ENCODE data around the gene PYGM.

PYGM gene

DNA sequence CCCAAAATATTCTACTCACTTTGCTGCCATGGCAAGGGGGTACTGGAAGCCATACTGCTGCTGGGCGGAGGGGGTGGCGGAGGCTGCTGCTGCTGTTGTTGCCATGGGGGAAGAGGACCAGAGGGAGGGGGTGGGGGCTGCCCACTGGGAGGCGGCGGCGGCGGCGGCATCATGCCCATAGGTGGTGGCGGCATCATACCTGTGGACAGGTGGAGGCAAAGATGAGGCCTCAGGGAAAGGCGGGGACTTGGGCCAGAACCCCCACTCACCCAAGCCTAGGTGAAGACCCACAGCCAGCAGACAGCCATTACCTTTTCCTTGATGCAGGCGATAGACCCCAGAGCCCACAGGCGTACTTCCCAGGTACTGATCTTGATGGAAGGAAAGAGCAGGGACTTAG lies 7.1 kb upstream of the PYGM start:
- no peak for DNase-seq

DNA sequence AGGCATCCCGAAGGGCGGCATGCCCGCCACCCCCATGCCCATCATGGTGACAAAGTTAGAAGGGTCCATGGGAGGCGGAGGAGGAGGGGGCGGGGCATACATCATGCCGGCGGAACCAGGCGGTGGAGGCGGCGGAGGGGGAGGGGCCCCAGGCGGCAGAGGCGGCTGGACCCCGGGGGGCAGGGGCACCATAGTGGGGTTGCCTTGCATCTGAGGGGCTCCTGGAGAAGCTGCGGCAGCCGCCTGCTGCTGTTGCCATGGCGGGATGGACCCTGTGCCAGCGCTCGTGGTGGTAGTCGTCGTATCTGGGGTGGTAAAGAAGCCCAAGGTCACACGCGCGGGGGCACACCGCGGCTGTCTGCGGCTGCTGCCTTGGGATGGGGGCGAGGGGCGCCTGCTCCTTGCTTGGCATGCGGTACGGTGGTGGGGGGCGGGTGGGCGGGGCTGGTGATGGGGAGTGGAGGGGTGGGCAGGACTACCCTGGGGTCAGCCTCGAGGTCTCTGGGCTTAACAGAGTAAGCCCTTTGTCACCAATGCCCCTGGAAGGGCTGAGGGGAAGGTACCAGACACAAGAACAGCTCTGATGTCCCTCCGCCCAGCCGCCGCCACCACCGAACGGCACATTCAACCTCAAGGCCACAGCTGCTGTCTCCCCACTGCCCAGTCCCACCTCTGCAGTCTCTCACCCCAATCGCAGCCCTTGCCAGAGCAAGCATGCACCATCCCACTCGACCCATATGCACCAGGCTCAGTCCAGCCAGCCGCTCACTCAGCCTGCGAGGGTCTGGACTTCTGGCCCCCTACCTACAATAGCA lies 6.3 kb upstream of the PYGM start:
- no peak for DNase-seq

DNA sequence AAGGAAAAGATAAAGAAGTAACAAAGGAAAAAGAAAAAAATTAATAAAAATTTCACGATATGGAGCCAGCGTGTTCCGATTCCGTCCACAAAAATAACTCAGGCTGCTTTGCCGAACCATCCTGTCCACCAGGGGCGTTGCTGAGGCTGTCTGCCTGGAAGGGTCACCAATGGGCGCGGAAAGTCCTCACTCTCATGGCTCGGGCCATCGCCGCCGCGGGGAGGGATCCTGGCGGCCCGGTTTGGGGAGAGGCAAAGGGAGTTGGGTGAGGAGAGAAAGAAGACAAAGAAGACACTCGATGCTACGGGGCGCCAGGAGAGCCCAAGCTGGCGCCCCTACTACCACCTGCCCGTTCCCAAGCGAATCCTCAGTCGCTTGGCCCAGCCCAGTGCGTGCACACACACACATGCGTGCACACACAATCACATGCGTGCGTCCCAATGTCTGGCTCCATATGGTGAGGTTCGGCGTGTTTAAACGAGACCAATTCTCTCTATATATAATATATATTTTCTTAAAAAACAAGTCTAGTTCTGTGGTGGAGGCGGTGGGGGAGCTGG lies 5.6 kb upstream of the PYGM start:
- no peak for DNase-seq

DNA sequence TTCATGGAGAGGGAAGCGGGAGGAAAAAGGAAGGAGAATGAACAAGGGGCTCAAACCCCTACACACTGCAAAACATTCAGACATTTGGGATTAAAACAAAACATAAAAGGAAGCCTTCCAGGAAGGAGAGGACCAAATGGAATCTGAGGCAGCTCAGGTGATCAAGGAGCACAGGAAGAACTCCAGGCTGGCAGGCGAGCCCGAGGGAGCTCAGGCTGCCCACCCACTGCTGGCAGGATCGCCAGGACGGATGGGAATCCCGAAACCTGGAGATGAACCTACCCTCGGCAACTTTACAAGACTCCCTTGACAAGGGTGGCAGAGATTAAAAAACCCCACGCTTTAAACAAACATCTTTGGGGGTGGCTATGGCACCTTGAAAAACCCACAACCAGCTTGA lies 5.0 kb upstream of the PYGM start:
- DNase-seq, result no peak

DNA sequence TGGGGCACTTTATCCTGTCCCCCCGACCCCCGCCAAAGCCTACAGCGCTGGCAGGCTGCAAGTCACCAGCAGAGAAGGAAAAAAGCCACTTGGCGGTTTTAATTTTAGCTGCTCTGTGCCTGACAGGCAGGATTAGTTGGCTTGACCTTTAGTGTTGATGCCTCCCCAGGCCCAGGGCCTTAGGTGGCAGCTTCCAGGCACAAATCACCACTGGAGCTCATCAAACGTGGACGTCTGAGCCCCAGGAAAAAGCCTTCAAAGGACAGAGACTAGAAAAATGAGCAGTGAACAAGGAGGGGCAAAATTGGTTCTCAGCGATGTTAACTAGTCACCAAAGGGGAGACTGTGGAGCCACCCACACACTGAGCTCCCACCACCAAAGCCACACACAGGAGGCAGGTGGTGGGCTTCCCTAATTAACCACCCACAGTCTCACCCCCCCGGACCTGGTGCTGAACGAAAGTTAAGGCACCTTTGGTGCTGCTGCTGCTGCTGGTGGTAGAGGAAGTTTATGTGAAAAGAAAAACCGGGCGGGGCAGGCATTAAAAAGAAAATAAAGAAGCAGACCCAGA lies 4.4 kb upstream of the PYGM start:
- DNase-seq, result no peak

DNA sequence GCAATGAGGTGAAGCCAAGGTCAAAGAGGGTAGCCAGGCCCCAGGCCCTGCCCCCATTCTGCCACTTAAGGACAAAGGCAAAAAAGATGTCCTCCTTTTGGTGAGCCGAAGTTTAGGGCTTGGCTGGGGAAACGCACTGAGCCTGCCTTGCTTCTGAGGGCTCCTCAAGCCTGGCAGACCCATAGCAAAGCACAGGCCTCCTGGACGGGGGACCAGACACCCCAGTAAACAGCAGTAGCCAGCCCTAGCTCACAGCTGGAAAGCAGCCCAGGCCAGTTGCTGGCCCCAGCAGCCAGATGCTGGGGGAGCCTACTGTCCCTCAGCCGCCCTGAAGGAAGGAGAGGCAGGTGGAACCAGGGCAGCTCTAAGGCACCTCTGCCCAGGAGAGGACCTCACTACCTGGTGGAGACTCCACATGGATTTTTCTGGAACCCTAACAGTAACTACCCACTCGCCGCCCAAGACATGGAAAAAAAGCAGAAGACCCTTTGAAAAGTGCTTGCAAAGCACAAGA lies 3.8 kb upstream of the PYGM start:
- no peak for DNase-seq

DNA sequence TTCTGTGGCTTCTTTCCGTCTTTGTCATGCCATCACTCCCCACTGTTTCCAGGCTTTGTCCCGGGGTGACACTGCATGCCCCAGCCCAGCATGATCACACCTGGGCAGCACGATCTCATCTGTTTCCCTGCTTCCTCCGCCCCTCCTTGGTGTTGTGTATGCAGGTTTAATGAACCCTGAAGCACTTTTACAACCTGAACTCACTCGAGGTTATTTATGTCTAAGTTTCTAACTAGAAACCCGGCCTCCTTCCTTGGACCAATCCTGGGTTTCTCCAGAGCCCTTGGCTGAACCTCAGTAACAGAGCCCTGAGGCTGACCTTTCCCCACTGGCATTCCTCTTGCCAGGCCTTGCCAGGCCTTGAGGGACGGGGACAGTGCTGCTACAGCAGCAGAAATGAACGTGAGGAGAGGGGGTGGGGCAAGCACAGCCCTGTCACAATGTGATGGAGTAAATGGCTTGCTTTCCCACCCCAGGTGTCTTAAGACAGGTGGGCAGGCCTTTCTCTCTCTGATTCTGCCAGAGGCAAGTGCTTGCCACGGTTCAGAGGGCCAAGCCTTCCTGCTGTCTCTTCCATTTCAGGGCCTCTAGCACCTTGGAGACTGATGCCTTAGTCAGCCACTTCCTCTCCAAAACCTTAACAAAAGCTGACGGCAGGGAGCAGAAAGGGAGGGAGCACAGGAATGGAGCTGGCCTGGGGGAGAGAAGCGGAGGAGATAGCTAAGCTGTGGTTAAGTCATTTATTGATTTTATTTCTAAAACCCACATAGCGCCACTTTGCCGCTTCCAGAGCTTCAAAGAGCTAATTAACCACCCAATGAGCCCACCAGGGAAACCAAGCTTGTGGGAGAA lies 3.1 kb upstream of the PYGM start:
- DNase-seq, result no peak

DNA sequence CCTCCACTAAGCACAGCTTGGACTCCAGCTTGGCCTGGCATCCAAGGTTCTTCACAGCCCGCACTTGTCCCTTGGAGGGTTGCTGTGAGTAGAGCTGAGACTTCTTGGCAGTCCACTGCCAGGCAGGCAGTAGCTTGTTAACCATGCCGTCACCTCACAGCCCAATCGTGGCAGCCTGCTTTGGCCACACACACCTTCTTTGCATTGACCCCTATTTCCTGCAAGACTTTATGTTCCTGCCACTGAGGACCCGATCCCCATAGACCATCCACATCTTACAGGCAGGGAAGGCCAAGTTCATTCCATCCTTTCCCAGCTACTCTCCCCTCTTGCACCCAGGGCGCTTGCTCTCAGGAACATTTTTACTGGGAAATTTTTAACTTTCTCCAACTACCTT lies 2.5 kb upstream of the PYGM start:
- DNase-seq, result no peak

DNA sequence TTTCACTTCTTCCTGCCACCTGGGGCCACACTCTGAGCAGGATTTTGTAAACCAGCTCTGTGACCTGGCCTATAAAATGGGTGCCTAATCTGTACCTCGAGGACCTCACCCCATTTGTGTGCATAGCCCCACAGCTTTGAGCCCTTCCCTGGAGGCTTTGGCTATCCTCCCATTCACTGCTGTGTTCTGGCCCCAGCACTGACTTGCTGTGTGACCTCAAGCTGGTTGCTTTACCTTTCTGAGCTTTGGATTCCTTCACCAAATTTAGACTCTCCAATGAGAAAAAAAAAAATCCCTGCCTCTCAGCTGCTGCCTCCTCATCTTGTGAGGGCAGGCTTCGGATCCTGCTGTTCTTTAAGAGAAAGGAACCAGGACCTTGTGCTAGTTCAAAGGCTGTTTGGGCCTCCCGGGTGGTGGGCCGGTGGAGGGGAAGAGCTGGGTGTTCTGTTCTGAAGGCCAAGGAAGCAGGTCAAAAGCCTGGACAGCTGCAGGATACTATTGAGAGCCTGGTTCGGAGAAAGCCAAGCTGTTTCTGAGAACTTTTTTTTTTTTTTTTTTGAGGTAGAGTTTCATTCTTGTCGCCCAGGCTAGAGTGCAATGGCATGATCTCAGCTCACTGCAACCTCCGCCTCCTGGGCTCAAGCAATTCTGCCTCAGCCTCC lies 1.1 kb upstream of the PYGM start:
- DNase-seq, result no peak

DNA sequence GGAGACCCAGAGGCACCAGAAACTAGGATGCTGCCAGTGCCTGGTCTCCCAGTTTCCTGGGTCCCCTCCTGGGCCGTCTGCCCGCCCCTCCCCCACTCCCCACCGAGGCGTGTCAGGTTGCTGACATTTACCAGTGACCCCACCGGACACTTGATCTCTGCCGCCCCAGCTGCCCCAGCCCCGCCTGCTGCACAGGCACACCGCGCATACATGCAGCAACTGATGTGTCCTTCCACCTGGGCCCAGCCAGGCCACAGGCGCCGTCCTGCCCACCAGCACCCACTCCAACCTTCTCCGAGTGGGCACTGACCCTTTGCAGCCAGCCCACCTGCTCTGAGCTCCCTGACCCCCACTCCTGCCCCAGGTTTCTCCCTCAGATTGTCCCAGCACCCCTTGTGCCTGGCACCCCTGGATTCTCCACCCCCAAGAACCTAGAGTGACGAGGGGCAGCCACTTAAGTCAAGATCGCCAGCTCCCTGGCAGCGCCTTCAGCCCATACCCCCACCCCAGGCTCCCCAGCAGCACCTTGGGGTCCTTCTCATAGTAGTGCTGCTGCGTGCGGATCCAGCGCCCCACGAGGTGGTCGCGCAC lies 548 bp downstream of the PYGM start:
- DNase-seq, result no peak

DNA sequence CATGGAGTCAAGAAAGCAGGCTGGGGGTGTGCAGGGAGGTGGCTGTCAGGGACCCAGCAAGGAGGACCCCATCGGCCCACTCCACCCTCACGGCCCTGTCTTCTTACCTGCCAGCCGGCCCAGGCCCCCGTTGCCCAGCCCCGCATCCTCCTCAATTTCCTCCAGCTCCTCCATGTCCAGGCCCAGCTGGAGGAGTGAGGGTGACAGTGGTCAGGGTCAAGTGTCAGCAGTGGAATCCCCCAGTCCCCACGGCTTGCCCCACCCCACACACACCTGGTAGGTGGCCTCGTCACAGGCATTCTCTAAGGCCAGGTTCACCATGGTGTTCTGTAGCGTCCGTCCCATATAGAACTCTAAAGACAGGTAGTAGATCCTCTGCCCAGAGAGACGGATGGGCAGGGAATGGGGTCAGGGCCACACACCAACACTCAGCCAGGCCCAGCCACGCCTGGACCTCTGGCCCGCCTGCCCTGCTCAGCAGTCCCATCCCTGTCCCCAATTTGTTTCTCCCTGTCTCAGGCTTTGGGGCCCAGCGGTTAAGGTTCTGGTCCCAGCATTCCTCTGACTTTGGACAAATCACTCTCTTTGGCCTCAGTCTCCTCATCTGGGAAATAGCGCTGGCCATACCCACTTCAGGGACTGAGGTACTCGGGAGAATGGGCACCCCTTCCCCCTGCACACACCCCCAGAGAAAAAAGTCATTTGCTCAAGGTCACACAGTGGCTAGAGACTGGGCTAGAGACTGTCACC lies 1.3 kb downstream of the PYGM start:
- DNase-seq, result no peak

DNA sequence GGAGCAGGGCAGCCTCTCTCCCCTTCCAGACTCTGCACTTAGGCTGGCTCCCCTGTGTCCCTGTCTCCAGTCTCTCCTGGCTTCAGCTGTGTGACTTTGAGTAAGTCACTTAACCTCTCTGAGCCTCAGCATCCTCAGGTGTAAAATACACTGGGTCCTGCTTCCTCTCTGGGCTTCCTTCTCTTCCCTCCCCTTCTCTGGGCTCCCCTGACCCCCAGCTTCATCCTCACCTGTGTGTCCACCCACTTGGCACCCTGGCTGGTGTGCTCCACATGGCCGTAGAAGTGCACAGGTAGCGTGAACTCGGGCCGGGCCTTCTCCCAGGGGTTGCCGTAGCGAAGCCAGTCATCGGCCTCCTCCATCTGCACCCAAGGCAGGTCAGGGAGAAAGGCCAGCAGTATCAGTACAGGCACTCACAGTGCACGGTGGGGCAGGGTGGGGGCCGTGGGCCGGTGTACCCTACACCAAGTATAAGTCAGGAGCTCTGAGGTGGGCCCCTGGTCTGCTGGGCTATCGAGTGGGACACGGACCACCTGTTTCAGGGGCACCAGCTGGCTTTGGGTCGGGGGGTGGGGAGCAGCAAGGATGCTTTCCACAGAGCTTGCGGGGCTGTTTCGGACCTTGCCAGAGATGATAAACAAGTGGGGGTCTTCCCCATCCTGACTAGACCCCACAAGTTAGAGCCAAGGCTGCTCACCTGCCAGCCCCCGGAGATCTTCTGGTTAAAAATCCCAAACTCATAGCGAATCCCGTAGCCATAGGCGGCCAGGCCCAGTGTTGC lies 2.0 kb downstream of the PYGM start:
- no peak for DNase-seq

DNA sequence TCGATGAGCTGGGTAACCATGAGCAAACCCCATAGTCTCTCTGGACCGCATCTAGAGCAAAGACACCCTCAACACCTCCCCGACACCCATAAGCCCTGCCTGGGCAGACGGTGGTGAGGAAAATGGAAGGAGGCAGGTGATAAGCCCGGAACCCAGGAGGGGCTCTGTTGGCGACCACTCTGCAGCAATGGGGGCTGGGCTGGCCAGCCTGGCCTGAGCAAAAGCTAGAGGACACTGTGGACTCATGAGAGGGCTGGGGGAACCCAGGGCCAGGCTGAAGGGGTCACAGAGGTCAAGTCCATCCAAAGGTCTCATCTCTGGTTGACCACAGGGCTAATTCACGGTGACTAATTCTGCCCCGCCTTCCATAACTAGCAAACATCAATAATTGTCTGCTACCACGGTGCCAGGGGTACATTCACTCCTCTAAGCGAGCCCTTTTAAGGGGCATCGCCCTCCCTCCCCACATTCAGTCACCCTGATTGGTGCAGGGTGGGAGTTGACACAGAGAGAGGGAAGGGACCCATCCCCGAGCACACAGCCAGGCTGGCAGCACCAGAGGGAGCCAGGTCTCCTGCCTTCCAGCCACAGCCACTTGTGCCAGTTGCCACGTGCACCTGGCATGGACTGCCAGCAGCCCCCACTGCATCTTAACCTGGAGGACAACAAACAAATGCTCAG lies 4.0 kb downstream of the PYGM start:
- DNase-seq, result no peak

DNA sequence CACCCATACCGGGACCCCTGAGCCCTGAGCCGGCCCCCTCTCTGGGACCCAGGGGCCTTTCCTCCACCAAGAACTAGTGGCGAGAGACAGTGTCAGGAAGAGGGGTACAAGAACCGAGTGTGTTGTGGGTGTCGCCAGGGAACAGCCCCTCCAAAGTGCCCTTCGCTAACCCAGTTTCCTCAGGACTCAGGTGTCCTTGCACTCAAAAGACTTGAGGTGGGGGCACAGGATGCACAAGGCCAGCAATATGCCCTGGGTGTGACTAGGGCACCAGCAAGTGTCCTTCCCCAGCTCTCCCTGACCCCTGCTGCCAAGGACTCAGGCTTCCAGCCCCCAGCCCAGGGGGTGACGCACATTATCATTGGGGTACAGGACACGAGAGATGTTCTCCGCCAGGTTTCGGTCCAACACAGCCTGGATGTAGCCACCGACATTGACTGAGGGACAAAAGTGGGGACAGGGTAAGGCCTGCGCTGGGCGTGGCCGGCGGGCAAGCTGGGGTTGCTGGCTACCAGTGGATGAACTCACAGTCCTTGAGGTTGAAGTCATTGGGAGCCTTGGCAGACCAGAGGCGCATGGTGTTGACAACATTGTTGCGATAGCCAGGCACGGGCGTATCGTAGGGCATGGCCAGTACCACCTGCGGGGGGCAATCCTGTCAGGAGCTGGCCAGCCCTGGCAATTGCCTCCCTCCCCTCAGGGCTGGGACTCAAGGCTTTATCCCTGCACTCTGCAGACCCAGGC lies 4.7 kb downstream of the PYGM start:
- no peak for DNase-seq

DNA sequence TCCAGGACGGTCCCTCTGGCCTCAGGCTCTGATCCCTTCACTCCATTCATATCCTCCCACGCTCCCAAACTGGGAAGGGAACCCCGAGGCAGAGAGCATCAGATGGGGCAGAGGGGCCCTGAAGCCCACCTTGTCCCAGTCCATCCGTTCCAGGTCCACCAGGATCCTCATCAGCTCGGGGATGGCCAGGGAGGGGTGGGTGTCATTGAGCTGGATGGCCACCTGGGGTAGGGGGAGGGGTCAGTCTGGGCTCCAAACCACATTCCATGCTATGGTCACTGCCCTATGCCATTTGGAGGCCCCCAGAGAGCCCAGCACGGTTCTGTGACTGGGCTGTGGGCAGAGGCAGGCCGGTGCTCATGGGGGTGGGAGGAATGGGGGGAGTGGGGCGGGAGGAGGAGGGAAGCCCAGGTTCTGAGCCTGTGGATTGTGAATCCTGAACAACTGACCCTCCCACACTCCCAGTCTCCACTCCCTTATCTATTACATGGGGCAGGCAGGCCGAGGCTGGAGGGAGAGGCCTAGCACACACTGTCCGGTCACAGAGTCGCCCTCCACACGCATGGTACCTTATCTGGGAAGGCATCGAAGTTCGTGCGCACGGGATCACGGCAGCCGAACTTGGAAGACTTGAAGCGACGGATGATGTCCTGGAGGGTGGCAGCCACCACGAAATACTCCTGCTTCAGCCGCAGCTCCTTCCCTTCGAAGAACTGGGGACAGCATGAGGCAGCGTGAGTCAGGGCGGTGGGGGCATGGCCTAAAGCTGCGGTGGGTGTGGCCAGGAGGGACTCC lies 5.5 kb downstream of the PYGM start:
- DNase-seq, result no peak

DNA sequence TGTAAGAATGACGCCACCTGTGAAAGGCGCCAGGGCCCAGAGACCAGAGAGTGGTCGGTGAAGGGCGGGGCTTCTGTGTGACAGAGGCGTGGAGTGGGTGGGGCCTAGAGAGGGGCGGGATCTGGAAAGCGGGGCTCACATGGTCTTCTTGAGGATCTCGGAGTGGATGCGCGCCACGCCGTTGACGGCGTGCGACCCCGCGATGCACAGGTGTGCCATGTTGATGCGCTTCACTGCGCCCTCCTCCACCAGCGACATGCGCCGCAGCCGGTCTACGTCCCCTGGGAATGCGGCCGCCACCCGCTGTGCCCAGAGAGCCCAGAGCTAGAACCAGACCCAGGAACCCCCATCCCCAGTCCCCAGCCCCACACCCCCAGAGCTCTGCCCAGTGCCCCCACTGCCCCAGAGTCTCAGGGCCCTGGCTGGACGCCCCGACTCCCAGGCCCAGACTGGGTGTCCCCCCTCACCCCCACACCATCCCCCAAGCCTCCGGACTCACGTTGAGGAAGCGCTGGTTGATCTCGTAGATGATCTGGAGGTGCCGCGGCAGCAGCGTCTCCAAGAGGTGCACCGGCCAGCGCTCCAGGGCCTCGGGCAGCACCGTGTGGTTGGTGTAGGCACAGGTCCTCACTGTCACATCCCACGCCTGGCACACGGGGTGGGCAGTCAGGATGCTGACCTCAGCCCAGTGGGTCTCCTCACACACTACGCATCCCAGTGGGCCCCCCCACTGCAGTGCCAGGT lies 6.2 kb downstream of the PYGM start:
- no peak for DNase-seq

DNA sequence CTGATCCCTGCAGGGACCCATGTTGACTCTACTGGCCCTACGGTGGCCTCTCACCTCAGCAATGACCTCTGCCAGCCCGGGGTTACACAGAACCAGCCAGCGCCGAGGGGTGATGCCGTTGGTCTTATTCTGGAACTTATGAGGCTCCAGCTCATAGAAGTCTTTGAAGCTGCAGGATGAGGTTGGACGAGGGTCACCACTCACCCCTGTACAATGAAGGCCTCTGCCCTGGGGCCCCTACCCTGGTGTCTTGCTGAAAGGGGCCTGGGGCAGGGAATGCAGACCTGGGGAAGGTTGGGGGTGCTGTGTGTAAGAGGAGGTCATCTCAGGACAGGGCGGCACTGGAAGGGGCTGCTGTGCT lies 6.8 kb downstream of the PYGM start:
- DNase-seq, result no peak

All from T1000 (cell line).